DOHH2 (cell line): ENCODE results near the gene FGGY.

ENCODE experiments used
- EZH2phosphoT487 ChIP-seq: fragments of 200-600 bp; sonication (generic); IDR thresholded peaks from 2 replicates; pipeline ENCODE4 v1.6.1; 2017; ENCODE audit warnings: borderline replicate concordance, mild to moderate bottlenecking, antibody characterized with exemption, low read length, moderate library complexity, mixed read lengths
- TF ChIP-seq, protein P1 (sequence below): fragments of 200-600 bp; sonication (generic); IDR thresholded peaks from one replicate; pipeline ENCODE4 v1.5.1; 2014; ENCODE audit warnings: antibody characterized with exemption, mild to moderate bottlenecking, low read depth, low read length; ENCODE audit not compliant: poor library complexity, severe bottlenecking

- TF ChIP-seq, protein P1, sequence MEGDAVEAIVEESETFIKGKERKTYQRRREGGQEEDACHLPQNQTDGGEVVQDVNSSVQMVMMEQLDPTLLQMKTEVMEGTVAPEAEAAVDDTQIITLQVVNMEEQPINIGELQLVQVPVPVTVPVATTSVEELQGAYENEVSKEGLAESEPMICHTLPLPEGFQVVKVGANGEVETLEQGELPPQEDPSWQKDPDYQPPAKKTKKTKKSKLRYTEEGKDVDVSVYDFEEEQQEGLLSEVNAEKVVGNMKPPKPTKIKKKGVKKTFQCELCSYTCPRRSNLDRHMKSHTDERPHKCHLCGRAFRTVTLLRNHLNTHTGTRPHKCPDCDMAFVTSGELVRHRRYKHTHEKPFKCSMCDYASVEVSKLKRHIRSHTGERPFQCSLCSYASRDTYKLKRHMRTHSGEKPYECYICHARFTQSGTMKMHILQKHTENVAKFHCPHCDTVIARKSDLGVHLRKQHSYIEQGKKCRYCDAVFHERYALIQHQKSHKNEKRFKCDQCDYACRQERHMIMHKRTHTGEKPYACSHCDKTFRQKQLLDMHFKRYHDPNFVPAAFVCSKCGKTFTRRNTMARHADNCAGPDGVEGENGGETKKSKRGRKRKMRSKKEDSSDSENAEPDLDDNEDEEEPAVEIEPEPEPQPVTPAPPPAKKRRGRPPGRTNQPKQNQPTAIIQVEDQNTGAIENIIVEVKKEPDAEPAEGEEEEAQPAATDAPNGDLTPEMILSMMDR = no peak
- TF ChIP-seq EZH2phosphoT487 = no peak
These were observed 389.7 kb downstream of the FGGY start for GRCh38 chr1:59686574-59686973.
